A673 (cell line): ENCODE measurements around the gene AP3B2. TPM values are rescaled to one million over a fixed set of nuclear protein-coding genes. Genes with fewer than 3 reads are reported as not detected.

Source experiments
- BruUV-seq: library from RNA; stranded (reverse); fragments of 400-500 nt; replicated peaks from 2 replicates; lab custom pipeline; 2021; lab: Mats Ljungman, UMichigan
- CTCF ChIA-PET: fragments of 300-600 bp; sonication (Branson Sonifier 250); formaldehyde crosslinking; loops from one replicate; lab custom pipeline; 2022; ENCODE audit warnings: antibody characterized with exemption; lab: Charles Lee
- POLR2A ChIA-PET: fragments of 300-600 bp; sonication (Branson Sonifier 250); formaldehyde crosslinking; loops from one replicate; lab custom pipeline; 2022; ENCODE audit warnings: antibody characterized with exemption; ENCODE audit not compliant: low non-redundant PET; lab: Charles Lee
- DNase-seq: peaks from one replicate; pipeline ENCODE4 v3.0.0-alpha.2; 2015; ENCODE audit warnings: low spot score
- H3K27ac ChIP-seq: fragments of 200-600 bp; sonication (generic); 2 replicates; pipeline ENCODE4 v1.5.1; 2016; ENCODE audit warnings: mixed run types, low read depth, mild to moderate bottlenecking, mixed read lengths, antibody characterized with exemption, low read length; ENCODE audit not compliant: poor library complexity, severe bottlenecking
- H3K27me3 ChIP-seq: fragments of 200-600 bp; sonication (generic); replicated peaks from 2 replicates; pipeline ENCODE4 v1.6.1; 2017; ENCODE audit warnings: mixed run types, low read depth, mild to moderate bottlenecking, mixed read lengths, antibody characterized with exemption, low read length; ENCODE audit not compliant: insufficient read depth, poor library complexity
- H3K36me3 ChIP-seq: fragments of 200-600 bp; sonication (generic); 2 replicates; pipeline ENCODE4 v1.6.1; 2016; ENCODE audit warnings: mixed run types, mild to moderate bottlenecking, mixed read lengths, antibody characterized with exemption, low read length; ENCODE audit not compliant: insufficient read depth, poor library complexity, severe bottlenecking
- H3K4me1 ChIP-seq: fragments of 200-600 bp; sonication (generic); 2 replicates; pipeline ENCODE4 v1.6.1; 2017; ENCODE audit warnings: mixed run types, mild to moderate bottlenecking, mixed read lengths, antibody characterized with exemption, low read length; ENCODE audit not compliant: insufficient read depth, poor library complexity, severe bottlenecking
- H3K4me3 ChIP-seq: fragments of 200-600 bp; sonication (generic); 2 replicates; pipeline ENCODE4 v1.5.1; 2016; ENCODE audit warnings: low read depth, mixed run types, mild to moderate bottlenecking, mixed read lengths, low read length; ENCODE audit not compliant: poor library complexity, severe bottlenecking
- H3K9me3 ChIP-seq: fragments of 200-600 bp; sonication (generic); 2 replicates; pipeline ENCODE4 v1.6.1; 2016; ENCODE audit warnings: mixed run types, low read depth, mild to moderate bottlenecking, mixed read lengths, antibody characterized with exemption, low read length; ENCODE audit not compliant: poor library complexity, severe bottlenecking
- CTCF ChIP-seq: fragments of 300-800, 200-600 bp; sonication (generic); conservative IDR thresholded peaks from 2 replicates; pipeline ENCODE4 v1.5.1; 2017; ENCODE audit warnings: low read depth, mild to moderate bottlenecking, antibody characterized with exemption, low read length, moderate library complexity, mixed read lengths
- EZH2 ChIP-seq: fragments of 200-600 bp; sonication (generic); IDR thresholded peaks from 2 replicates; pipeline ENCODE4 v1.6.1; 2017; ENCODE audit warnings: borderline replicate concordance, low read depth, mild to moderate bottlenecking, mixed read lengths, antibody characterized with exemption, low read length; ENCODE audit not compliant: poor library complexity, severe bottlenecking
- intact Hi-C: fragments of 100-400 bp; cut with micrococcal nuclease; formaldehyde crosslinking; loops from one replicate; pipeline ENCODE4 v1.10.0; 2022; ENCODE audit not compliant: unreplicated experiment
- total RNA-seq: library from RNA; stranded (reverse); gene quantifications from 2 replicates; pipeline ENCODE4 v1.2.3, GENCODE V29; 2021

Gene AP3B2
- total RNA-seq, 1 experiment from 2014 or later, result 19.0 TPM

GRCh38 chr15:82750831-82751180, 41.1 kb upstream of the AP3B2 start:
- Histone ChIP-seq H3K4me3 (peak overlapping the region; percentile 82), H3K27me3 (no peaks in the 10 kb centered on the region), H3K27ac (peak overlapping the region; percentile 78), H3K4me1 (peaks cover 10% of the 10 kb centered on the region), H3K9me3 (no peaks in the 10 kb centered on the region), H3K36me3 (peaks cover 15% of the 10 kb centered on the region)
- TF ChIP-seq EZH2 (no peak), CTCF (no peak)
- CTCF ChIA-PET, result interaction anchor here (1.0 kb wide), 1 partner anchor 211 kb away, joined by 3 read pairs; the partner anchor contains the start of gene RPS17
- intact Hi-C loops, result loop anchor here (5.0 kb wide), 1 partner anchor 251 kb away; no protein-coding TSS in a partner anchor
- POLR2A ChIA-PET, result no interaction called here
- TSS peak; percentile 68 for BruUV-seq
- DNase-seq, result no peak

GRCh38 chr15:82749951-82750830, 40.5 kb upstream of the AP3B2 start:
- CTCF ChIA-PET, result interaction anchor here (0.6 to 1.0 kb wide), 3 partner anchors 165 to 250 kb away, joined by 3 to 6 read pairs (median 3); partner anchors contain the start of gene RPS17
- Histone ChIP-seq H3K27me3 (no peaks in the 10 kb centered on the region), H3K4me3 (peak overlapping the region; percentile 82), H3K27ac (peak overlapping the region; percentile 78), H3K36me3 (peaks cover 8% of the 10 kb centered on the region), H3K9me3 (no peaks in the 10 kb centered on the region), H3K4me1 (peaks cover 10% of the 10 kb centered on the region)
- no peak for TF ChIP-seq CTCF
- no peak for TF ChIP-seq EZH2
- TSS peak; percentile 88 for BruUV-seq
- POLR2A ChIA-PET, result interaction anchor here (0.5 to 0.7 kb wide), 2 partner anchors 54 to 142 kb away, joined by 3 read pairs; no protein-coding TSS in a partner anchor
- peak; percentile 96 for DNase-seq
- intact Hi-C loops, result loop anchor here (5.0 kb wide), 1 partner anchor 252 kb away; no protein-coding TSS in a partner anchor

- TF ChIP-seq EZH2 (no peak), CTCF (no peak)
- peaks cover 10% of the 10 kb centered on the region for H3K4me1 ChIP-seq
- H3K36me3 ChIP-seq, result no peaks in the 10 kb centered on the region
- H3K9me3 ChIP-seq, result no peaks in the 10 kb centered on the region
- DNase-seq, result no peak
- H3K27ac ChIP-seq, result no peak overlapping the region
- no peak overlapping the region for H3K4me3 ChIP-seq
- CTCF ChIA-PET, result no interaction called here
- POLR2A ChIA-PET, result no interaction called here
- no TSS peak for BruUV-seq
- intact Hi-C loops, result no loop called here
- no peaks in the 10 kb centered on the region for H3K27me3 ChIP-seq
Measured at GRCh38 chr15:82748315-82748714, 38.6 kb upstream of the AP3B2 start.
